HG03045 (cell line): ENCODE results near the gene TUBGCP6.
A peak's percentile ranks its signal among the peaks of the same experiment; 100 is the strongest.
"Not testable (repeated sequence)": the region's sequence is repeated elsewhere in the genome, so short reads cannot be mapped to it uniquely, and the experiment has no call there.

Experiments
- ATAC-seq: cut with Tn5 transposase; IDR thresholded peaks from one replicate; pipeline ENCODE4 v1.9.1; 2021; ENCODE audit warnings: mild to moderate bottlenecking, moderate library complexity; ENCODE audit not compliant: unreplicated experiment

Gene TUBGCP6

GRCh38 chr22:50278956-50279619 is 34.3 kb upstream of the TUBGCP6 start:
- ATAC-seq = no peak

- no peak for ATAC-seq
Observed at GRCh38 chr22:50278461-50278860, 33.6 kb upstream of the TUBGCP6 start.

- no peak for ATAC-seq
Observed at GRCh38 chr22:50277761-50278160, 32.9 kb upstream of the TUBGCP6 start.

GRCh38 chr22:50276143-50276542 is 31.3 kb upstream of the TUBGCP6 start:
- peak; percentile 56 for ATAC-seq

- ATAC-seq = no peak
Observed at GRCh38 chr22:50275181-50276055, 30.6 kb upstream of the TUBGCP6 start.

- no peak for ATAC-seq
Observed at GRCh38 chr22:50274771-50275170, 29.9 kb upstream of the TUBGCP6 start.

GRCh38 chr22:50274311-50274710 is 29.5 kb upstream of the TUBGCP6 start:
- ATAC-seq = no peak

- ATAC-seq = not testable (repeated sequence)
Observed at GRCh38 chr22:50273781-50274180, 29.0 kb upstream of the TUBGCP6 start.

GRCh38 chr22:50273352-50273751 is 28.5 kb upstream of the TUBGCP6 start:
- ATAC-seq = not testable (repeated sequence)

GRCh38 chr22:50272044-50272802 is 27.4 kb upstream of the TUBGCP6 start:
- no peak for ATAC-seq

- ATAC-seq = no peak
Observed at GRCh38 chr22:50271519-50271970, 26.7 kb upstream of the TUBGCP6 start.

- no peak for ATAC-seq
Observed at GRCh38 chr22:50270666-50271394, 26.0 kb upstream of the TUBGCP6 start.

GRCh38 chr22:50269970-50270665 is 25.3 kb upstream of the TUBGCP6 start, which contains the start of gene MAPK11:
Gene MAPK11 (minus strand): TSS chr22:50270380. CDS start chr22:50270292, 88 bp downstream.
- ATAC-seq = peak; percentile 36

- ATAC-seq = no peak
Observed at GRCh38 chr22:50269573-50269969, 24.7 kb upstream of the TUBGCP6 start.

- no peak for ATAC-seq
Observed at GRCh38 chr22:50268655-50269113, 23.9 kb upstream of the TUBGCP6 start.

GRCh38 chr22:50267591-50268390 is 23.0 kb upstream of the TUBGCP6 start:
- no peak for ATAC-seq

- no peak for ATAC-seq
Observed at GRCh38 chr22:50266994-50267393, 22.2 kb upstream of the TUBGCP6 start.

GRCh38 chr22:50264946-50265669 is 20.3 kb upstream of the TUBGCP6 start:
- ATAC-seq = no peak
